ENCODE data around the gene FGF6.

DNA sequence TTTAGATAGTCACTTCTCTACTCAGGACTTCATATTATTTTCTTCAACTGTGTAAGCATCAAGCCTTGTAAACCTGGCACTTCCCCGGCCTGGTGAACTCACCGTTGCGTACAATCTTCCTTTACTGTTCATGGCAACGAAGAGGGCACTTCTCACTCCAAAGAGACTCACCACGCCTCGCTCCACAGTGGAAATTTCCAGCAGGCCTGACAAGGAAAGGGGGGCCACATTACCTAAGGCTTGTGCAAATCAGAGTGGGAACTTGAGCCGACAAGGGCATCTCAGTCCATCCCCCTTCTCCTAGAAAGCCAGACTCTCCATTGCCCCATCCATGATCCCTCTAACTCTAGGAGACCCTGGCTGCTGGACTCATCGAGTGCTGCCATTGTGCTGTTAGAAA is 1.6 kb downstream of the FGF6 start:
- TF ChIP-seq CTCF (IDR thresholded peaks at IDR 0.05) (no peak), POLR2A (IDR thresholded peaks at IDR 0.05) (no peak), EP300 (IDR thresholded peaks at IDR 0.05) (no peak)

All from gastroesophageal sphincter (tissue), 3 donors.